AG04449 (cell line): ENCODE measurements around the gene C1orf21.
A peak's percentile ranks its signal among the peaks of the same experiment; 100 is the strongest.

Experiments
- CTCF ChIA-PET: fragments of 350-600 bp; formaldehyde crosslinking; extraction: SDS; loops from one replicate; lab custom pipeline; 2021; ENCODE audit warnings: antibody characterized with exemption; lab: Yijun Ruan, JAX
- POLR2A ChIA-PET: fragments of 400-600, 350-600 bp; formaldehyde crosslinking; extraction: SDS; loops from one replicate; lab custom pipeline; 2020; ENCODE audit warnings: antibody characterized with exemption, inconsistent platforms; lab: Yijun Ruan, JAX
- DNase-seq: peaks from one replicate; pipeline ENCODE4 v3.0.0-alpha.2; 2010; ENCODE audit warnings: low read depth, low spot score
- H3K4me3 ChIP-seq: 2 replicates; pipeline ENCODE4 v1.5.1; 2011; ENCODE audit warnings: low read depth, mild to moderate bottlenecking, control low read depth, low read length
- TF ChIP-seq, protein P1 (sequence below): IDR thresholded peaks from one replicate; pipeline ENCODE4 v1.5.1; 2011; ENCODE audit warnings: mild to moderate bottlenecking, moderate library complexity, low read length, control low read depth, inconsistent platforms; ENCODE audit not compliant: insufficient read depth; ENCODE audit errors: missing control alignments

The C1orf21 gene

DNA sequence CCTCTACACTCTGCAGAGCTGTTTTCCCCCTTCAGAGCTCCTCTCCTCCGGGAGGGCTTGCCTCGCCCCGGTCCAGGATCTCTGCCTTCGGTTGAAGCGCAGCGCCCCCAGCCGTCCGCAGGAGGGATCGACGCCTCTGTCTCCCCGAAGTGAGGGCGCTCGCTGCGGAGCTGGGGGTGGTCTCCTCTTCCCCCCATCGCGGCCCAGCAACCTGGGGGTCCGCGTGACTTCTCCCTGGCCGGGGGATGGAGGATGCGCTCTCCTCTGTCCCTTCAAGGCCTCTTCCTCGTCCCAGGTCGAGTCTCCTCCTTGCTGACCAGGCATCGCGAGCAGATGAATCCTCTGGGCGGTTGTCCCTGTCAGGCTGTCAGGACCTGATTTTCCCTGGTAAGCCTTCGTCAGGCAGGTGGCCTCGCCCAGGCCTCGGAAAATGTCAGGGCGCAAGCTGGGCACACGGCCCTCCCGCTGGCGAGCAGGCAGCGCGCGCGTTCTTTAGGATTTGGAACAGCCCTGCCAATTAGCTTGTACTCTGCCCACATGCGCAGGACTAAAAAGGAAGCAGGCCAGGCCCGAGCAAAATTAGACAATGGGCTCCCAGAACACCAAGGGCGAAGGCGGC, 277.3 kb downstream of the C1orf21 start:
- TF ChIP-seq, protein P1, sequence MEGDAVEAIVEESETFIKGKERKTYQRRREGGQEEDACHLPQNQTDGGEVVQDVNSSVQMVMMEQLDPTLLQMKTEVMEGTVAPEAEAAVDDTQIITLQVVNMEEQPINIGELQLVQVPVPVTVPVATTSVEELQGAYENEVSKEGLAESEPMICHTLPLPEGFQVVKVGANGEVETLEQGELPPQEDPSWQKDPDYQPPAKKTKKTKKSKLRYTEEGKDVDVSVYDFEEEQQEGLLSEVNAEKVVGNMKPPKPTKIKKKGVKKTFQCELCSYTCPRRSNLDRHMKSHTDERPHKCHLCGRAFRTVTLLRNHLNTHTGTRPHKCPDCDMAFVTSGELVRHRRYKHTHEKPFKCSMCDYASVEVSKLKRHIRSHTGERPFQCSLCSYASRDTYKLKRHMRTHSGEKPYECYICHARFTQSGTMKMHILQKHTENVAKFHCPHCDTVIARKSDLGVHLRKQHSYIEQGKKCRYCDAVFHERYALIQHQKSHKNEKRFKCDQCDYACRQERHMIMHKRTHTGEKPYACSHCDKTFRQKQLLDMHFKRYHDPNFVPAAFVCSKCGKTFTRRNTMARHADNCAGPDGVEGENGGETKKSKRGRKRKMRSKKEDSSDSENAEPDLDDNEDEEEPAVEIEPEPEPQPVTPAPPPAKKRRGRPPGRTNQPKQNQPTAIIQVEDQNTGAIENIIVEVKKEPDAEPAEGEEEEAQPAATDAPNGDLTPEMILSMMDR = peak; percentile 99
- peak overlapping the region; percentile 54 for H3K4me3 ChIP-seq
- ChIA-PET CTCF (interaction anchor here (0.5 to 3.5 kb wide), 96 partner anchors 9 to 1010 kb away, joined by 3 to 62 read pairs (median 4); partner anchors contain the start of gene C1orf21), POLR2A (no interaction called here)
- no peak for DNase-seq

DNA sequence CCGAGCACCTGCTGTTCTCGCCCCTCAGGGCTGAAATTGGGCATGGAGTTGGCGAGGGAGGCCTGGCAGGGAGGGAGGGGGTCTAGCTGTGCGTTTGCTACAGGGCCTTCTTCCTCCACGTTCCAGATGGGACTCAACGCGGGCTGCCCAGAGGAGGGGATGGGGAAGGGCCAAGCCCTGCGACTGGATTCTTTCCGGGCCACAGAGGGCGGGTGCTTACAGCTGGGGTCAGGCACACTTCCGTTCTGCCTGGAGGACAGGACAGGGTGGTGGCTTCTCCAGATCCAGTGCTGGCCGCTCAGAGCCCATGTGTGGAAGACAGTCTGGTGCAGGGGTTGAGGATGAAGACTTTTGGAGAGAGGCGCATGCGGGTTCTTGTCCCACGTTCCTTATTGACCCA, 277.8 kb downstream of the C1orf21 start:
- ChIA-PET POLR2A (no interaction called here), CTCF (interaction anchor here (0.6 to 3.5 kb wide), 65 partner anchors 9 to 1010 kb away, joined by 3 to 62 read pairs (median 6); partner anchors contain the start of gene C1orf21)
- TF ChIP-seq, protein P1 = no peak
- H3K4me3 ChIP-seq = no peak overlapping the region
- no peak for DNase-seq

DNA sequence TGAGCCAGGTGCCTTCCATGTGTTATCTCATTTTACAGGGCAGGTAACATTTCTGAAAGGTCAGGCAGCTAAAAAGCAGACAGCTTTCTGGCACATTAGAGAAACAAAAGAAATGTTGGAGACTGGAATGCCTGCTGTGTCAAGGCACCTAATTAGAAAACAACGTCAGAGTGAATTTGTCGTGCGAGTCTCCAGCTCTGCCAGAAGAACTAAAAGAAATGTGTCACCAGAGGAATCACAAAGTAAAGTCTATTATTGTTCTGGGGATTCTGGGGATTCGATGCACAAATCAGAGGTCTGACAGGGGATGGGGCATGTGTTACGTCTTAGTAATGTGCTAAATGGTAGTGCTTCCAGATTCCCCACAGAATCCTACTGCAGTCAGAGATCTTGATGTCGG, 278.5 kb downstream of the C1orf21 start:
- no peak for DNase-seq
- TF ChIP-seq, protein P1 = no peak
- CTCF ChIA-PET = interaction anchor here (1.4 to 3.5 kb wide), 8 partner anchors 8 to 591 kb away, joined by 3 to 62 read pairs (median 16); no protein-coding TSS in a partner anchor
- POLR2A ChIA-PET = no interaction called here
- no peak overlapping the region for H3K4me3 ChIP-seq

DNA sequence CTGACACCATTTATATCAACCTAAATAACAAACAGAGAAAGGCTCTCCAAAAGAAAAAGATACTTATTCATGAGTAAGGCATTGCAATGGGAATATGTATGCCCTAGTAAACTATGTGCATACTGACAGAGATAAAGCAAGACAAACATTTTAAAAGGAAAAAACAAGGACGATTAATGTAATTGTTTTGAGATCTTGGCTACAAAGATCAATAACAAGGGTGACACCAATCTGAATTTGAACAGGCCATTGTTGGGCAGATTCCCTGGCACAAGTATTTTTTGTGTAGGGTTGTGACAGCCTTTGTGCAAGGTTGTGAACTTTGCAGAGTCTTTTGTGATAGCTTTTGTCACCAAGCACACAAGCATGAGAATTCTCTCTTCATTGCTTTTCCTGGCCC, 282.6 kb downstream of the C1orf21 start:
- TF ChIP-seq, protein P1 = no peak
- no peak overlapping the region for H3K4me3 ChIP-seq
- CTCF ChIA-PET = interaction anchor here (1.0 to 3.1 kb wide), 4 partner anchors 8 to 22 kb away, joined by 4 to 12 read pairs (median 4); no protein-coding TSS in a partner anchor
- POLR2A ChIA-PET = interaction anchor here (0.7 kb wide), 1 partner anchor 349 kb away, joined by 3 read pairs; no protein-coding TSS in a partner anchor
- no peak for DNase-seq

DNA sequence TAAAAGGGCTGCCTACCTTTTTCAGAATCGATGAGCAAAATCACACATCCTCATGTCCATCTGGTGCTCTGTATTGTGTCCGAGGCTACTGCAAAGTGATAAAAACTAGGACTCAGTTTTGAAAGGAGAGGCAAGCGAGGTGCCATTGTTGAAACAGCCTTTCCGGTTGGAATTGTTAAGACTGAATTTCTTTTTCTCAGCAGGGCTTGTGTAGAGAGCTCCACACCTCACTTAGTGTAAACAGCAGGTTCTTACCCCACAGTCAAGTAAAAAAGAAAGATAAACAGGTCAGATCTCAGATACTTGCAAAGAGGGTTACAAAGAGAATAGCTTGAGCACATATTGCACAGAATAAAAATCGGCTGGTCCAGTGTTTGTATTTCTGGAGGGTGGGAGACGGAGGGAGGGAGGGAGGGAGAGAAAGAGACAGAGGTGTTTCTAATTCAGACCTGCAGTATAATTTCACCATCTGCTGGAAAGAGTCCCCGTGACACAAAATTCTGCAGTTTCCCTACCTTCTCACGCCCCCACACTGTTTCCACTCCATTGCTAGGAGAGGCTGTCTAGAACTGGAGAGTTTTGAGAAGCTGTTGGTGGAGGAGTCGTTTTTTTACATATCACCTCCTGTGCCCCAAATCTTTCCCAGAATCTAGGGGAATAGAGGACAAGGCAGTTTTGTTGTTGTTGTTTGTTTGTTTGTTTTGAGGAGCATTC, 285.3 kb downstream of the C1orf21 start:
- no peak for DNase-seq
- ChIA-PET CTCF (interaction anchor here (2.2 to 3.1 kb wide), 3 partner anchors 8 to 20 kb away, joined by 5 to 26 read pairs (median 12); no protein-coding TSS in a partner anchor), POLR2A (no interaction called here)
- no peak overlapping the region for H3K4me3 ChIP-seq
- TF ChIP-seq, protein P1 = no peak

DNA sequence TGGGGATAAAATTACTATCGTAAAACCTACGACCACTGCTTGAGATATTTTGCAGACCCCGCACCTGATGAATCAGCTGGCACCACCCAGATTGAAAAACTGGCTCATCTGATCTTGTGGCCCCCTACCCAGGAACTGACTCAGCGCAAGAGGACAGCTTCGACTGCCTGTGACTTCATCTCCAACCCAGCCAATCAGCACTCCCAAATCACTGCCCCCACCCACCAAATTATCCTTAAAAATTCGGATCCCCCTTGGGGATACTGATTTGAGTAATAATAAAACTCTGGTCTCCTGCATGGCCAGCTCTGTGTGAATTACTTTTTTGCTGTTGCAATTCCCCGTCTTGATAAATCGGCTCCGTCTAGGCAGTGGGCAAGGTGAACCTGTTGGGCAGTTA, 286.5 kb downstream of the C1orf21 start:
- H3K4me3 ChIP-seq = no peak overlapping the region
- CTCF ChIA-PET = interaction anchor here (1.3 to 2.7 kb wide), 3 partner anchors 9 to 451 kb away, joined by 3 to 26 read pairs (median 5); no protein-coding TSS in a partner anchor
- POLR2A ChIA-PET = no interaction called here
- TF ChIP-seq, protein P1 = no peak
- no peak for DNase-seq
